ENCODE results near the gene SCMH1. TPM values are rescaled to one million over a fixed set of nuclear protein-coding genes. Genes with fewer than 3 reads are reported as not detected.

Gene SCMH1
- total RNA-seq, 1 experiment from 2014 or later = 42.7 TPM

DNA sequence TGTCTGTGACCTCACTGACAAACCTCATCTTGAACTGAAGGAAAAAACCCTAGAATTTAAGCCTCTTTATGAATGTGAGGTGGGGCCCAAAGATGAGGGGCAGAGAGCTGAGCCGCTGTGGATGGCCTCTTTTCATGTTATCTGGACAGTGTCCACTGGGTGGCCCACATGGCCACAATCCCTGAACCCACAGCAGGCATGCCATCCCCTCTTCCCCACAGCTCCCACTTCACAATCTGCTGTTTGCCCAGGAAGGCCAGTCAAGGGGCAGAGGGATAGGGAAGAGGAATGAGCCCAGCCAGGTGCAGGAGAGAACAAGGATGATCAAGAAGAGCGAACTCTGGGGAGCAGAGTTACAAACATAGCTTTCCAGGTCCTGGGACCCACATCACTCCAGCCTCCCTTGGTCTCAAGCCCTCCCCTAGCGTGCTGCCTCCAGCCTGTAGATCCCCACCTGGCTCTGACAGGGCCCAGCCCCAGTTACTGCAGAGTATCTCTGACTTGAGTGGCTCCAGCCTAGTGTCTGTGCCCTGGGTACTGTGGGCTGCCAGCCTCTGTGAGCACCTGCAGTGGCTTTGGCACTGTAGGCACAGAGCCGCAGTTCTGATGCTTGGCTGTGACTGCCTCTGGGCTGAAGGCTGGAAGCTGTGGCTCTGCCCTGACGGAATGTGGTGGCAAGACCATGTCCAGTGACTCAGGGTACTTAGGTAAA is 218.7 kb downstream of the SCMH1 start:
- DNase-seq (ENCODE audit: low read depth, low spot score) (no peak), ATAC-seq (peak; percentile 32)
- intact Hi-C loops (cut with micrococcal nuclease; ENCODE audit: unreplicated experiment) = no loop called here
- Histone ChIP-seq H3K9me3 (ENCODE audit: control insufficient read depth, insufficient read depth, low read depth, low read length) (no peaks in the 10 kb centered on the region), H3K4me1 (ENCODE audit: control insufficient read depth, insufficient read depth, low read length) (peaks cover 28% of the 10 kb centered on the region), H3K27ac (ENCODE audit: low read length) (no peak overlapping the region), H3K36me3 (ENCODE audit: control insufficient read depth, insufficient read depth, low read length) (no peaks in the 10 kb centered on the region), H3K4me3 (ENCODE audit: low read depth in 2 of 2, low read length in 2 of 2) (no peak overlapping the region), H3K27me3 (ENCODE audit: control insufficient read depth, insufficient read depth, low read length) (no peaks in the 10 kb centered on the region)
- ChIA-PET POLR2A (no interaction called here), CTCF (interaction anchor here (0.5 to 1.6 kb wide), 2 partner anchors 34 to 99 kb away, joined by 3 read pairs; no protein-coding TSS in a partner anchor)
- BruUV-seq (replicated peaks) = TSS peak; percentile 12
- in situ Hi-C loops (cut with HindIII; ENCODE audit: low pct_unique_long_range_greater_than_20kb, low sequenced_read_pairs) = no loop called here
- TF ChIP-seq, protein P1, sequence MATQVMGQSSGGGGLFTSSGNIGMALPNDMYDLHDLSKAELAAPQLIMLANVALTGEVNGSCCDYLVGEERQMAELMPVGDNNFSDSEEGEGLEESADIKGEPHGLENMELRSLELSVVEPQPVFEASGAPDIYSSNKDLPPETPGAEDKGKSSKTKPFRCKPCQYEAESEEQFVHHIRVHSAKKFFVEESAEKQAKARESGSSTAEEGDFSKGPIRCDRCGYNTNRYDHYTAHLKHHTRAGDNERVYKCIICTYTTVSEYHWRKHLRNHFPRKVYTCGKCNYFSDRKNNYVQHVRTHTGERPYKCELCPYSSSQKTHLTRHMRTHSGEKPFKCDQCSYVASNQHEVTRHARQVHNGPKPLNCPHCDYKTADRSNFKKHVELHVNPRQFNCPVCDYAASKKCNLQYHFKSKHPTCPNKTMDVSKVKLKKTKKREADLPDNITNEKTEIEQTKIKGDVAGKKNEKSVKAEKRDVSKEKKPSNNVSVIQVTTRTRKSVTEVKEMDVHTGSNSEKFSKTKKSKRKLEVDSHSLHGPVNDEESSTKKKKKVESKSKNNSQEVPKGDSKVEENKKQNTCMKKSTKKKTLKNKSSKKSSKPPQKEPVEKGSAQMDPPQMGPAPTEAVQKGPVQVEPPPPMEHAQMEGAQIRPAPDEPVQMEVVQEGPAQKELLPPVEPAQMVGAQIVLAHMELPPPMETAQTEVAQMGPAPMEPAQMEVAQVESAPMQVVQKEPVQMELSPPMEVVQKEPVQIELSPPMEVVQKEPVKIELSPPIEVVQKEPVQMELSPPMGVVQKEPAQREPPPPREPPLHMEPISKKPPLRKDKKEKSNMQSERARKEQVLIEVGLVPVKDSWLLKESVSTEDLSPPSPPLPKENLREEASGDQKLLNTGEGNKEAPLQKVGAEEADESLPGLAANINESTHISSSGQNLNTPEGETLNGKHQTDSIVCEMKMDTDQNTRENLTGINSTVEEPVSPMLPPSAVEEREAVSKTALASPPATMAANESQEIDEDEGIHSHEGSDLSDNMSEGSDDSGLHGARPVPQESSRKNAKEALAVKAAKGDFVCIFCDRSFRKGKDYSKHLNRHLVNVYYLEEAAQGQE (IDR thresholded peaks at IDR 0.05; ENCODE audit: insufficient read depth in 1 of 2, low read depth in 2 of 2, low read length in 1 of 2) = no peak
- TF ChIP-seq POLR2AphosphoS5 (IDR thresholded peaks at IDR 0.05; ENCODE audit: low read depth, low read length) = peak; percentile 56; the same call in 1 of the 2 replicates
- no peak for TF ChIP-seq TCF7L2 (IDR thresholded peaks at IDR 0.05; ENCODE audit: low read depth, low read length)

DNA sequence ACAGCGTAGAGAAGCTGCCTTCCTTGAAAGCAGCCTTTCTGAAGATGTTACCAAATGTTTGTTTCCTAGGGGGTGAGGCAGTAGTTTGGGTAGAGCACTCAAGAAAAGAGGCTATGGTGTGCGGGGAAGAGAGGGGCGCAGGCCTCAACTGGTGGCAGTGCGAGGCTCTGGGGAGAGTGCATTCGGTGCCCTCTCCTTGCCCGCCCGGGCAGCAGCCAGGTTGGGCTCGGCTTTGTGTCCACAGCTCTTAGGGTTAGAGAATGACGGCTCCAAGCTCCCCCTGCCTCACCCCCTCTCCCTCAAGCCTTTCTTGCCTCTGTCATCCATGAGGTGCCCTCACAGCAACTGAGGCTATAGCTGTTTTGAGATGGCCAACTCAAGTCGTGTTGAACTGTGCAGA is 219.7 kb downstream of the SCMH1 start:
- Histone ChIP-seq H3K27ac (ENCODE audit: low read length) (no peak overlapping the region), H3K4me3 (ENCODE audit: low read depth in 2 of 2, low read length in 2 of 2) (no peak overlapping the region), H3K9me3 (ENCODE audit: control insufficient read depth, insufficient read depth, low read depth, low read length) (no peaks in the 10 kb centered on the region), H3K4me1 (ENCODE audit: control insufficient read depth, insufficient read depth, low read length) (peaks cover 31% of the 10 kb centered on the region), H3K27me3 (ENCODE audit: control insufficient read depth, insufficient read depth, low read length) (no peaks in the 10 kb centered on the region), H3K36me3 (ENCODE audit: control insufficient read depth, insufficient read depth, low read length) (no peaks in the 10 kb centered on the region)
- no peak for DNase-seq (ENCODE audit: low read depth, low spot score)
- CTCF ChIA-PET = interaction anchor here (0.6 to 0.7 kb wide), 2 partner anchors 10 to 227 kb away, joined by 8 to 9 read pairs; no protein-coding TSS in a partner anchor
- TF ChIP-seq TCF7L2 (IDR thresholded peaks at IDR 0.05; ENCODE audit: low read depth, low read length) (no peak), SIN3A (IDR thresholded peaks at IDR 0.05; ENCODE audit: borderline replicate concordance, insufficient read depth, low read depth, low read length) (no peak), POLR2AphosphoS5 (IDR thresholded peaks at IDR 0.05; ENCODE audit: low read depth, low read length) (no peak; the same call in 1 of the 2 replicates)
- TF ChIP-seq, protein P1 (IDR thresholded peaks at IDR 0.05; ENCODE audit: insufficient read depth in 1 of 2, low read depth in 2 of 2, low read length in 1 of 2) = no peak
- TF ChIP-seq, protein P2, sequence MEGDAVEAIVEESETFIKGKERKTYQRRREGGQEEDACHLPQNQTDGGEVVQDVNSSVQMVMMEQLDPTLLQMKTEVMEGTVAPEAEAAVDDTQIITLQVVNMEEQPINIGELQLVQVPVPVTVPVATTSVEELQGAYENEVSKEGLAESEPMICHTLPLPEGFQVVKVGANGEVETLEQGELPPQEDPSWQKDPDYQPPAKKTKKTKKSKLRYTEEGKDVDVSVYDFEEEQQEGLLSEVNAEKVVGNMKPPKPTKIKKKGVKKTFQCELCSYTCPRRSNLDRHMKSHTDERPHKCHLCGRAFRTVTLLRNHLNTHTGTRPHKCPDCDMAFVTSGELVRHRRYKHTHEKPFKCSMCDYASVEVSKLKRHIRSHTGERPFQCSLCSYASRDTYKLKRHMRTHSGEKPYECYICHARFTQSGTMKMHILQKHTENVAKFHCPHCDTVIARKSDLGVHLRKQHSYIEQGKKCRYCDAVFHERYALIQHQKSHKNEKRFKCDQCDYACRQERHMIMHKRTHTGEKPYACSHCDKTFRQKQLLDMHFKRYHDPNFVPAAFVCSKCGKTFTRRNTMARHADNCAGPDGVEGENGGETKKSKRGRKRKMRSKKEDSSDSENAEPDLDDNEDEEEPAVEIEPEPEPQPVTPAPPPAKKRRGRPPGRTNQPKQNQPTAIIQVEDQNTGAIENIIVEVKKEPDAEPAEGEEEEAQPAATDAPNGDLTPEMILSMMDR (IDR thresholded peaks at IDR 0.05) = no peak
- intact Hi-C loops (cut with micrococcal nuclease; ENCODE audit: unreplicated experiment) (no loop called here), in situ Hi-C loops (cut with HindIII; ENCODE audit: low pct_unique_long_range_greater_than_20kb, low sequenced_read_pairs) (no loop called here)
- no TSS peak for BruUV-seq (replicated peaks)
- POLR2A ChIA-PET = no interaction called here
- no peak for ATAC-seq

Data from Panc1 (cell line).